AG04450 (cell line): ENCODE data around the gene NUDT8. TPM values are rescaled to one million over a fixed set of nuclear protein-coding genes. Genes with fewer than 3 reads are reported as not detected.

Experiments used
- CTCF ChIA-PET: fragments of 300-600, 350-600 bp; formaldehyde crosslinking; extraction: SDS; loops from one replicate; lab custom pipeline; 2022; ENCODE audit warnings: antibody characterized with exemption, inconsistent platforms; lab: Charles Lee
- POLR2A ChIA-PET: fragments of 350-600 bp; formaldehyde crosslinking; extraction: SDS; loops from one replicate; lab custom pipeline; 2021; ENCODE audit warnings: antibody characterized with exemption, inconsistent platforms; lab: Yijun Ruan, JAX
- DNase-seq: peaks from one replicate; pipeline ENCODE4 v3.0.0-alpha.2; 2011; ENCODE audit warnings: low read depth, low spot score
- H3K27ac ChIP-seq: one replicate; pipeline ENCODE4 v1.5.1; 2012; ENCODE audit warnings: low read depth, low read length, control low read depth
- H3K27me3 ChIP-seq: one replicate; pipeline ENCODE4 v1.6.0; 2012; ENCODE audit warnings: low read length; ENCODE audit not compliant: control insufficient read depth, insufficient read depth
- H3K4me3 ChIP-seq: 2 replicates; pipeline ENCODE4 v1.5.1; 2011; ENCODE audit warnings: mild to moderate bottlenecking, low read depth, low read length, control low read depth
- H3K9me3 ChIP-seq: 2 replicates; pipeline ENCODE4 v1.5.1; 2012; ENCODE audit warnings: low read length; ENCODE audit not compliant: control insufficient read depth, insufficient read depth
- polyA plus RNA-seq: library from polyadenylated mRNA; depleted of rRNA; stranded (reverse); fragments of >200 nt; gene quantifications from 2 replicates; pipeline ENCODE4 v1.2.3, GENCODE V29; 2011
- TF ChIP-seq, protein P1 (sequence below): IDR thresholded peaks from 2 replicates; pipeline ENCODE4 v1.5.1; 2011; ENCODE audit warnings: low read depth, low read length, control low read depth, inconsistent platforms

NUDT8 gene
- polyA plus RNA-seq, 1 experiment: 0.40 TPM

DNA sequence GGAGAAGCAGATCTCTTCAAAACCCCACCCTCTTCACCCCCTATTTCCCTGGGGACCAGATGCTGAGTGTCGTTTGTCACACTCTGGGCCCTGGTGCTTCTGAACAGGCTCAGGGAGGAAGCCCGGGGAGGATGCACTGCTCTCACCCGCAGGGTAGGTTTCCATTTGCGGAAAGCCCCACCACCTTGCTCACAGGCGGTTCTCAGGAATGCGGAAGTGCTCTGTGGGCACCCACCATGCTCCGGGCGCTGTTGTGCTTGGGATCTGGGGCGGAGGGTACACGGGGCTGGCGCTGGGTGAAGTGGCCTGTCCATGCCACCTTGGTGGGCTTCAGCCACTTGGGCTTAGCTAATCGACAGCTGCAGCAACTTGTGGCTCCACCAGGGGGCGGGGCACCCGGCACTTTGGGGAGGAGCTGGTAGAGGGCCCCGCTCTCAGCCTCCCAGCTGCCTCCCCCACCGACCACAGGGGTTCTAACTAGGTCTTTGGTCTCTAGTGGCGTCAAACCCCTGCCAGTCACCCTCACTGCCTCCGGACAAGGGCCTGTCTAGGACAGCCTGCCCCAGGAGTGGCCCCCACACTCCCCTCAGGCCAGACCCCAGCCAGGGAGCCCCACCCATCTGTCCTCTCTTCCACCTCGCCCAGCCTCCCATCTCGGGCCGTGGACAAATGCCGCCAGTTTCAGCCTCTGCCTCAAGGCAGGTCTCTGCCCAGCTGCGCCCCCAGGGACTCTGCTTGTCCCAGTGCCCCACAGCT is 15.6 kb downstream of the NUDT8 start:
- peaks cover 25% of the 10 kb centered on the region for H3K27me3 ChIP-seq
- ChIA-PET CTCF (interaction anchor here (0.8 to 6.6 kb wide), 6 partner anchors 8 to 44 kb away, joined by 3 to 44 read pairs (median 4); partner anchors contain the start of gene NUDT8), POLR2A (interaction anchor here (1.1 to 1.4 kb wide), 3 partner anchors 15 to 123 kb away, joined by 3 to 5 read pairs (median 4); partner anchors contain the start of genes GSTP1 and NUDT8)
- H3K4me3 ChIP-seq: peak overlapping the region; percentile 20; the same call in 1 of the 2 replicates
- H3K27ac ChIP-seq: no peak overlapping the region
- TF ChIP-seq, protein P1, sequence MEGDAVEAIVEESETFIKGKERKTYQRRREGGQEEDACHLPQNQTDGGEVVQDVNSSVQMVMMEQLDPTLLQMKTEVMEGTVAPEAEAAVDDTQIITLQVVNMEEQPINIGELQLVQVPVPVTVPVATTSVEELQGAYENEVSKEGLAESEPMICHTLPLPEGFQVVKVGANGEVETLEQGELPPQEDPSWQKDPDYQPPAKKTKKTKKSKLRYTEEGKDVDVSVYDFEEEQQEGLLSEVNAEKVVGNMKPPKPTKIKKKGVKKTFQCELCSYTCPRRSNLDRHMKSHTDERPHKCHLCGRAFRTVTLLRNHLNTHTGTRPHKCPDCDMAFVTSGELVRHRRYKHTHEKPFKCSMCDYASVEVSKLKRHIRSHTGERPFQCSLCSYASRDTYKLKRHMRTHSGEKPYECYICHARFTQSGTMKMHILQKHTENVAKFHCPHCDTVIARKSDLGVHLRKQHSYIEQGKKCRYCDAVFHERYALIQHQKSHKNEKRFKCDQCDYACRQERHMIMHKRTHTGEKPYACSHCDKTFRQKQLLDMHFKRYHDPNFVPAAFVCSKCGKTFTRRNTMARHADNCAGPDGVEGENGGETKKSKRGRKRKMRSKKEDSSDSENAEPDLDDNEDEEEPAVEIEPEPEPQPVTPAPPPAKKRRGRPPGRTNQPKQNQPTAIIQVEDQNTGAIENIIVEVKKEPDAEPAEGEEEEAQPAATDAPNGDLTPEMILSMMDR: peak; percentile 67
- DNase-seq: no peak
- no peaks in the 10 kb centered on the region; the same call in 1 of the 2 replicates for H3K9me3 ChIP-seq

DNA sequence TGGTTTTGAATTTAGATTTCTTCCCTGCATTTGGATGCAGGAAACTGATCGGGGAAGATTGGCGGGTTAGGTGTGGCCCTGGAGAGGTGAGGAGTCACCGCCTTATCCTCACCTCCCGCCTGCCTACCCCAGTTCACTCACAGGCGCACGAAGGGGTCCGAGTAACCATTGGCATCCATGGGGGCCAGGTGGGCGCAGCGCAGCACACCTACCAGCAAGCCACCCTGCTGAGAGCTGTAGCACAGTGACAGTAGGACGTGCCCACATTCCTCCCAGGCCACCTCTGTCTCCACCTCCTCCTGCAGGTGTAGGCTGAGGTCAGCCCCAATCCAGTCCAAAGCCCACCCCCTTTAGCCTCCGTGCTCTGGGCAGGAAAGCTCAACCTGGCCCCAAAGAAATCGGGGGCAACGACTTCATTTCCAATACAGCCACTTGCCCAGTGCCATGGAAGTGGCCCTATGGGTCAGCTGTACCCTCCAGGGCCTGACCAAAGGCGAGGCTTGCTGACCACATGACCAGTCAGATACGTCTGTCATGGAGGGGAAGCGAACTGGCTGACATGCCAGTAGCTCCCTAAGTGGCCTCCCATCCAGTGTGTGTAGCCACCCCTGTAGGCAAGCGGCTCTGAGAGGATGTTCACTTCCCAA is 16.3 kb downstream of the NUDT8 start:
- TF ChIP-seq, protein P1: no peak
- CTCF ChIA-PET: interaction anchor here (1.0 to 6.6 kb wide), 4 partner anchors 8 to 45 kb away, joined by 3 to 44 read pairs (median 6); partner anchors contain the start of gene NUDT8
- DNase-seq: no peak
- Histone ChIP-seq H3K9me3 (no peaks in the 10 kb centered on the region; the same call in 1 of the 2 replicates), H3K4me3 (no peak overlapping the region), H3K27me3 (peaks cover 25% of the 10 kb centered on the region), H3K27ac (no peak overlapping the region)
- POLR2A ChIA-PET: interaction anchor here (1.1 to 1.4 kb wide), 3 partner anchors 16 to 122 kb away, joined by 3 to 5 read pairs (median 4); partner anchors contain the start of genes GSTP1 and NUDT8

DNA sequence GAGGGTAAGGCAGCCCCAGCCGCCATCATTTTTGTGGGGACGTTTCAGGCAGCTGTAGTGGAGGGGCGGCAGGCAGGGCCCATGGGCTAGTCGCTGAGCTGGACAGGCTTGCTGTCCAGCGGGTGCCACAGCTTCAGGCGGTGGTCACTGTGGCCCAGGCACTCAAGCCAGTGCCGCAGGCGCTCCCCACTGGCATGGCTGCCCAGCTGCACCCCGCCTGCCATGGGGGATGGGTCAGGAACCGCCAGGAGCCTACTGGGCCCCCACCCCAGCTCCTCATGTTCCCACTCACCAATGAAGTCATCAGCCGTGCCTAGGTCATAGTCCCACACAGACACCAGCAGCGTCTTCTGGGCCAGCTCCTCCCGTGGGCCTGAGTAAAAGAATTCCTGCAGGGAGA is 17.0 kb downstream of the NUDT8 start:
- ChIA-PET POLR2A (no interaction called here), CTCF (interaction anchor here (6.6 kb wide), 1 partner anchor 17 kb away, joined by 44 read pairs; the partner anchor contains the start of gene NUDT8)
- H3K4me3 ChIP-seq: no peak overlapping the region
- no peak overlapping the region for H3K27ac ChIP-seq
- no peaks in the 10 kb centered on the region; the same call in 1 of the 2 replicates for H3K9me3 ChIP-seq
- H3K27me3 ChIP-seq: peaks cover 22% of the 10 kb centered on the region
- no peak for DNase-seq
- TF ChIP-seq, protein P1: no peak

DNA sequence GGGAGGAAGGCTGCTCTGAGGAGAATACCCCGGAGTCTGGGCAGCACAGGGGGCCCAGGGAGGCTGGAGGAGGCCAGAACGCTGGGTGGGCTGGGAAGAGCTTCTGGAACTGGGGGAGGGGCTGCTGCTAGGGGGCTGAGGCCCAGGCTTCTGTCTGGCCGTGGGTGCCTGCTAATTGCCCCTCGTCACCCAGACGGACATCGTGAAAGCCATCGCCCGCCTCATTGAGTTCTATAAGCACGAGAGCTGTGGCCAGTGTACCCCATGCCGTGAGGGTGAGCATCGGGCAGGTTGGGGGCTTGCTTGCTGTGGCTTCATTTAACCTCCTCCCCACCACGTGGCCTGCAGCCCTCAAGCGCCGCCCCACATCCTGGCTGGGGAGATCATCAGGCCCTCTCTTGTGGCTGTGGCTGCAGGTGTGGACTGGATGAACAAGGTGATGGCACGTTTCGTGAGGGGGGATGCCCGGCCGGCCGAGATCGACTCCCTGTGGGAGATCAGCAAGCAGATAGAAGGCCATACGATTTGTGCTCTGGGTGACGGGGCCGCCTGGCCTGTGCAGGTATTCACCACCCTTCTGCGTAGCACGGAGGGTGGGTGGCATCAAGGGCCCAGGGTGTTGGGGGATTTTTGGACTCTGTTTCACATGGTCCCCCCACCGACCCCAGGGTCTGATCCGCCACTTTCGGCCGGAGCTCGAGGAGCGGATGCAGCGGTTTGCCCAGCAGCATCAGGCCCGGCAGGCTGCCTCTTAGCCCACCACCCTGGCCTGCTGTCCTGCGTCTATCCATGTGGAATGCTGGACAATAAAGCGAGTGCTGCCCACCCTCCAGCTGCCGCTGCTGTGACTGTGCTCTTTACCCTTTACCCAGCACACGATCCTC is 17.8 kb downstream of the NUDT8 start:
- TF ChIP-seq, protein P1: no peak

More for the DNA sequence above, 17.8 kb downstream of the NUDT8 start:
- Histone ChIP-seq H3K27me3 (peaks cover 17% of the 10 kb centered on the region), H3K4me3 (no peak overlapping the region), H3K27ac (no peak overlapping the region), H3K9me3 (no peaks in the 10 kb centered on the region; the same call in 1 of the 2 replicates)
- no peak for DNase-seq
- POLR2A ChIA-PET: no interaction called here
- CTCF ChIA-PET: interaction anchor here (6.6 kb wide), 1 partner anchor 17 kb away, joined by 44 read pairs; the partner anchor contains the start of gene NUDT8
